AG09319 (cell line): ENCODE measurements around the gene EIPR1.

ENCODE experiments used
- DNase-seq: peaks from one replicate; pipeline ENCODE4 v3.0.0-alpha.2; 2010; ENCODE audit warnings: low read depth; ENCODE audit errors: extremely low read depth
- CTCF ChIP-seq: IDR thresholded peaks from 2 replicates; pipeline ENCODE4 v1.5.1; 2011; ENCODE audit warnings: low read depth, mild to moderate bottlenecking, inconsistent platforms, low read length, moderate library complexity

Gene EIPR1

GRCh38 chr2:3233877-3234276 lies 143.7 kb downstream of the EIPR1 start:
- DNase-seq: no peak
- no peak for TF ChIP-seq CTCF

GRCh38 chr2:3229221-3229620 lies 148.4 kb downstream of the EIPR1 start:
- no peak for TF ChIP-seq CTCF
- no peak for DNase-seq

- TF ChIP-seq CTCF: no peak
- no peak for DNase-seq
Measured at GRCh38 chr2:3224681-3225080, 152.9 kb downstream of the EIPR1 start.

GRCh38 chr2:3223080-3223923 lies 154.3 kb downstream of the EIPR1 start:
- DNase-seq: no peak
- no peak for TF ChIP-seq CTCF

GRCh38 chr2:3222636-3223035 lies 155.0 kb downstream of the EIPR1 start:
- no peak for DNase-seq
- no peak for TF ChIP-seq CTCF

GRCh38 chr2:3219536-3219935 lies 158.1 kb downstream of the EIPR1 start:
- no peak for DNase-seq
- TF ChIP-seq CTCF: no peak

GRCh38 chr2:3217646-3218045 lies 160.0 kb downstream of the EIPR1 start:
- no peak for DNase-seq
- TF ChIP-seq CTCF: no peak
